Immature natural killer cell (primary cell): Measurements from ENCODE around the gene RSPRY1. TPM values are rescaled to one million over a fixed set of nuclear protein-coding genes. Genes with fewer than 3 reads are reported as not detected.

Experiments used
- DNase-seq, 3 donors: peaks; one replicate each; pipeline ENCODE4 v3.0.0; 2022; ENCODE audit warnings: mixed read lengths in 1 of 3
- H3K27ac Mint-ChIP-seq, 6 donors: one replicate each; pipeline ENCODE4 v1.8.0; 2020; ENCODE audit warnings: mixed read lengths in 6 of 6, mild to moderate bottlenecking in 5 of 6, inconsistent platforms in 4 of 6, moderate library complexity in 3 of 6
- H3K27me3 Mint-ChIP-seq, 3 donors: one replicate each; pipeline ENCODE4 v1.8.0; 2020 to 2021; ENCODE audit warnings: low read depth in 3 of 3, mild to moderate bottlenecking in 3 of 3, mixed read lengths in 3 of 3, moderate library complexity in 3 of 3, inconsistent platforms in 1 of 3
- H3K36me3 Mint-ChIP-seq, 3 donors: one replicate each; pipeline ENCODE4 v1.8.0; 2020; ENCODE audit warnings: mixed read lengths in 3 of 3, inconsistent platforms in 2 of 3, mild to moderate bottlenecking in 2 of 3
- H3K4me1 Mint-ChIP-seq, 2 donors: one replicate each; pipeline ENCODE4 v1.8.0; 2020; ENCODE audit warnings: inconsistent platforms in 2 of 2, mild to moderate bottlenecking in 2 of 2, mixed read lengths in 2 of 2, moderate library complexity in 1 of 2
- H3K4me3 Mint-ChIP-seq, 5 donors: one replicate each; pipeline ENCODE4 v1.8.0; 2020; ENCODE audit warnings: mild to moderate bottlenecking in 5 of 5, mixed read lengths in 5 of 5, inconsistent platforms in 3 of 5, moderate library complexity in 3 of 5
- H3K9me3 Mint-ChIP-seq, 6 donors: one replicate each; pipeline ENCODE4 v1.8.0; 2020; ENCODE audit warnings: mild to moderate bottlenecking in 6 of 6, mixed read lengths in 6 of 6, inconsistent platforms in 4 of 6, moderate library complexity in 3 of 6
- polyA plus RNA-seq, 3 donors: library from polyadenylated mRNA; unstranded; fragments of 300-500 nt; fragmentation: Illumina TruSeq; gene quantifications; one replicate each; pipeline ENCODE4 v1.2.3, GENCODE V29; 2021

Gene RSPRY1
- polyA plus RNA-seq, 3 donors from 2014 or later = 22.5 to 31.8 (median 24.7) TPM

DNA sequence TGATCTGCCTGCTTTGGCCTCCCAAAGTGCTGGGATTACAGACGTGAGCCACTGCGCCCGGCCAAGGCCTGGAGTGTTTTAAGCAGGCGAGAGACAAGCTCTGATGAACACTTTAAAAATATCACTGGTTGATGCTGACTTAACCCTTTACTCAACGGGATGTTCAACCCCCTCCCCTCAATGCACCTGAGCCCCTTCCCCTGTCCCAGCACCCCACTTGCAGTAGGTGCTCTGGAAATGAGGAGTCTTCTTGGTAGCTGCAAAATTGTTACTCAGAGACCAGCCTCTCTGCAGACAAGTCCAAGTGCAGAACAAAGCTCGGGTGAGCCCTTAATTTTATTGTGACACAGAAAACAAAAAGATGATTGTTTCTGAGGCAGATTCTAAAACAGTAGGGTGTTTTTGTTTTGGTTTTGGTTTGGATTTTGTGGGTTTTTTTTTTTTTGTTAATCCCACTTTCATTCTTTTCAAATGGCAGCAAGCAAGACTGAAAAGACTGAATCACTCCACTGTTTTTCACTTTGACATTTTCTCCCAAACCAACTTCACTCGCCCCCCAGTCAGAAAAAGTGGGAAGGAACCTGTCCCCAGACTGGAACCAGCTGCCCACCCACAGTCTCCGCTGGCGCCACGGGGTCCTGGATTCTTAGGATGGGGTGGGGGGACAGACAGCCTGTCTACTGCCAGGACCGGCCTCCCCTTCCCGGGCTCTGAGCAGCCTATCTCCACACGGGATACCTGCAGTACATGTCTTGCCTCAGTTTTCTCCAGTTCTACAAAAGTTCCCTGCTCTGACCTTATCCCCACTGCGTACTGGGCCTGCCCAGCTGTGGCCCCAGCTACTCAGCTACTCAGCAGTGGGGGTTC, 103.5 kb downstream of the RSPRY1 start:
- Mint-ChIP-seq H3K27me3 (peaks cover 4 to 13% (median 5%) of the 10 kb centered on the region in 3 donors), H3K36me3 (no peaks in the 10 kb centered on the region), H3K27ac (no peak overlapping the region), H3K4me3 (no peak overlapping the region), H3K4me1 (peaks cover 3 to 6% of the 10 kb centered on the region in 2 donors), H3K9me3 (no peaks in the 10 kb centered on the region)
- no peak for DNase-seq

Other genes with a start within 250 kb of the RSPRY1 start
- under 1 TPM in 1 of 3 donors, not detected in 2; 0.22 TPM for gene CETP, start 224.4 kb upstream of the RSPRY1 start, polyA plus RNA-seq
- gene NLRC5, start 196.8 kb upstream of the RSPRY1 start, polyA plus RNA-seq = 100 to 1,000 TPM in 1 of 3 donors, 10 to 100 TPM in 2; 18.2 to 151 (median 32.8) TPM
- gene CPNE2, start 93.7 kb upstream of the RSPRY1 start, polyA plus RNA-seq = 10 to 100 TPM in 1 of 3 donors, 1 to 10 TPM in 2; 2.4 to 10.8 (median 5.8) TPM
- gene PSME3IP1, start 290 bp upstream of the RSPRY1 start, polyA plus RNA-seq = 10 to 100 TPM; 79.0 to 91.7 (median 88.9) TPM
- gene ARL2BP, start 58.9 kb downstream of the RSPRY1 start, polyA plus RNA-seq = 100 to 1,000 TPM; 130 to 221 (median 136) TPM
- gene PLLP, start 98.3 kb downstream of the RSPRY1 start, polyA plus RNA-seq = under 1 TPM; 0.21 to 0.57 (median 0.33) TPM
- gene CCL22, start 172.5 kb downstream of the RSPRY1 start, polyA plus RNA-seq = not detected
- gene CX3CL1, start 186.2 kb downstream of the RSPRY1 start, polyA plus RNA-seq = not detected
- gene CCL17, start 218.4 kb downstream of the RSPRY1 start, polyA plus RNA-seq = not detected